ENCODE data around the gene MYBPH.

The MYBPH gene

GRCh38 chr1:203175237-203175826 lies at the start of gene MYBPH:
MYBPH (minus strand) TSS chr1:203175826; CDS start chr1:203175755, 71 bp downstream.
- no peak for DNase-seq (ENCODE audit: low read depth, low spot score)

GRCh38 chr1:203225071-203225470 lies 49.4 kb upstream of the MYBPH start:
- DNase-seq (ENCODE audit: low read depth, low spot score) = no peak

GRCh38 chr1:203223012-203223775 lies 47.6 kb upstream of the MYBPH start:
- no peak for DNase-seq (ENCODE audit: low read depth, low spot score)

GRCh38 chr1:203219934-203220333 lies 44.3 kb upstream of the MYBPH start:
- no peak for DNase-seq (ENCODE audit: low read depth, low spot score)

- no peak for DNase-seq (ENCODE audit: low read depth, low spot score)
Observed at GRCh38 chr1:203219171-203219570, 43.5 kb upstream of the MYBPH start.

- DNase-seq (ENCODE audit: low read depth, low spot score) = no peak
Observed at GRCh38 chr1:203217668-203218067, 42.0 kb upstream of the MYBPH start.

- DNase-seq (ENCODE audit: low read depth, low spot score) = no peak
Observed at GRCh38 chr1:203217139-203217655, 41.6 kb upstream of the MYBPH start.

GRCh38 chr1:203216274-203217138 lies 40.9 kb upstream of the MYBPH start:
- peak; percentile 51 for DNase-seq (ENCODE audit: low read depth, low spot score)

- no peak for DNase-seq (ENCODE audit: low read depth, low spot score)
Observed at GRCh38 chr1:203215573-203215972, 39.9 kb upstream of the MYBPH start.

- no peak for DNase-seq (ENCODE audit: low read depth, low spot score)
Observed at GRCh38 chr1:203214871-203215270, 39.2 kb upstream of the MYBPH start.

GRCh38 chr1:203213126-203213525 lies 37.5 kb upstream of the MYBPH start:
- DNase-seq (ENCODE audit: low read depth, low spot score) = no peak

GRCh38 chr1:203211812-203212211 lies 36.2 kb upstream of the MYBPH start:
- DNase-seq (ENCODE audit: low read depth, low spot score) = no peak

- DNase-seq (ENCODE audit: low read depth, low spot score) = no peak
Observed at GRCh38 chr1:203210988-203211387, 35.4 kb upstream of the MYBPH start.

GRCh38 chr1:203210350-203210749 lies 34.7 kb upstream of the MYBPH start:
- DNase-seq (ENCODE audit: low read depth, low spot score) = no peak

GRCh38 chr1:203208181-203208580 lies 32.6 kb upstream of the MYBPH start:
- DNase-seq (ENCODE audit: low read depth, low spot score) = no peak

- no peak for DNase-seq (ENCODE audit: low read depth, low spot score)
Observed at GRCh38 chr1:203207751-203208150, 32.1 kb upstream of the MYBPH start.

- DNase-seq (ENCODE audit: low read depth, low spot score) = no peak
Observed at GRCh38 chr1:203206129-203206687, 30.6 kb upstream of the MYBPH start.

- no peak for DNase-seq (ENCODE audit: low read depth, low spot score)
Observed at GRCh38 chr1:203204756-203205155, 29.1 kb upstream of the MYBPH start.

- DNase-seq (ENCODE audit: low read depth, low spot score) = no peak
Observed at GRCh38 chr1:203202431-203203245, 27.0 kb upstream of the MYBPH start.

GRCh38 chr1:203201516-203202205 lies 26.0 kb upstream of the MYBPH start:
- DNase-seq (ENCODE audit: low read depth, low spot score) = no peak
